Lower lobe of right lung (tissue), 2 donors: Measurements from ENCODE around the gene ZNF57. TPM values are rescaled to one million over a fixed set of nuclear protein-coding genes. Genes with fewer than 3 reads are reported as not detected.

Source experiments
- ATAC-seq, 2 donors: fragments of 200-7000 bp; cut with Tn5 transposase; one replicate each; pipeline ENCODE4 v1.9.1; 2020 to 2022; ENCODE audit warnings: mild to moderate bottlenecking in 2 of 2, moderate library complexity in 2 of 2
- DNase-seq: peaks from one replicate; pipeline ENCODE4 v3.0.0-alpha.2; 2020
- H3K27ac ChIP-seq: fragments of 200-600 bp; one replicate; pipeline ENCODE4 v1.8.0; 2022
- H3K27me3 ChIP-seq: fragments of 200-600 bp; one replicate; pipeline ENCODE4 v1.8.0; 2022; ENCODE audit warnings: low read depth
- H3K36me3 ChIP-seq: fragments of 200-600 bp; one replicate; pipeline ENCODE4 v1.8.0; 2022; ENCODE audit warnings: mild to moderate bottlenecking
- H3K4me1 ChIP-seq: fragments of 200-600 bp; one replicate; pipeline ENCODE4 v1.8.0; 2022
- H3K4me3 ChIP-seq: fragments of 200-600 bp; one replicate; pipeline ENCODE4 v1.8.0; 2022; ENCODE audit warnings: mild to moderate bottlenecking
- H3K9me3 ChIP-seq: fragments of 200-600 bp; one replicate; pipeline ENCODE4 v1.8.0; 2022
- CTCF ChIP-seq: fragments of 200-600 bp; IDR thresholded peaks from one replicate; pipeline ENCODE4 v1.8.0; 2022; ENCODE audit warnings: antibody characterized with exemption, mild to moderate bottlenecking
- intact Hi-C: fragments of 100-400 bp; cut with DNase I; formaldehyde crosslinking; loops from one replicate; pipeline ENCODE4 v1.11.0; 2022
- total RNA-seq: library from RNA; stranded (reverse); fragmentation: NEBNext Ultra II Directional; extraction: Animal tissue kit (Norgen Biotek cat#: 25700); gene quantifications from one replicate; pipeline ENCODE4 v1.2.1, GENCODE V29; 2021
- donor health status: DM: no; HTN: yes; CAD: no; lungs with severe emphysema.

The ZNF57 gene
- total RNA-seq, 1 donor from 2014 or later = 5.1 TPM

- no peak for ATAC-seq
- intact Hi-C loops = no loop called here
- H3K4me3 ChIP-seq = no peak overlapping the region
- H3K36me3 ChIP-seq = no peaks in the 10 kb centered on the region
- no peaks in the 10 kb centered on the region for H3K9me3 ChIP-seq
- no peak for TF ChIP-seq CTCF
- H3K27ac ChIP-seq = no peak overlapping the region
- H3K27me3 ChIP-seq = no peaks in the 10 kb centered on the region
- DNase-seq = no peak
- peaks cover 6% of the 10 kb centered on the region for H3K4me1 ChIP-seq
These were observed 5.3 kb downstream of the ZNF57 start for GRCh38 chr19:2905918-2906519.

- Histone ChIP-seq H3K9me3 (no peaks in the 10 kb centered on the region), H3K36me3 (no peaks in the 10 kb centered on the region), H3K27ac (no peak overlapping the region), H3K4me1 (peaks cover under 1% of the 10 kb centered on the region), H3K4me3 (no peak overlapping the region), H3K27me3 (no peaks in the 10 kb centered on the region)
- ATAC-seq = no peak
- intact Hi-C loops = no loop called here
- no peak for DNase-seq
- TF ChIP-seq CTCF = no peak
These were observed 6.0 kb downstream of the ZNF57 start for GRCh38 chr19:2906631-2907195.

GRCh38 chr19:2912306-2912705, 11.6 kb downstream of the ZNF57 start:
- H3K4me1 ChIP-seq = no peaks in the 10 kb centered on the region
- H3K27me3 ChIP-seq = no peaks in the 10 kb centered on the region
- DNase-seq (no peak), ATAC-seq (no peak)
- intact Hi-C loops = no loop called here
- no peak for TF ChIP-seq CTCF
- H3K9me3 ChIP-seq = peaks cover 5% of the 10 kb centered on the region
- no peak overlapping the region for H3K4me3 ChIP-seq
- no peak overlapping the region for H3K27ac ChIP-seq
- H3K36me3 ChIP-seq = peaks cover 28% of the 10 kb centered on the region

- no peak for ATAC-seq
- no peak for TF ChIP-seq CTCF
- Histone ChIP-seq H3K27ac (no peak overlapping the region), H3K27me3 (no peaks in the 10 kb centered on the region), H3K4me1 (no peaks in the 10 kb centered on the region), H3K9me3 (peaks cover 15% of the 10 kb centered on the region), H3K36me3 (peaks cover 39% of the 10 kb centered on the region), H3K4me3 (no peak overlapping the region)
- intact Hi-C loops = no loop called here
- no peak for DNase-seq
These were observed 16.8 kb downstream of the ZNF57 start for GRCh38 chr19:2917275-2918184.

GRCh38 chr19:2922987-2923386, 22.3 kb downstream of the ZNF57 start:
- H3K9me3 ChIP-seq = peaks cover 4% of the 10 kb centered on the region
- H3K4me3 ChIP-seq = no peak overlapping the region
- DNase-seq = no peak
- H3K4me1 ChIP-seq = peaks cover 6% of the 10 kb centered on the region
- peaks cover 3% of the 10 kb centered on the region for H3K36me3 ChIP-seq
- ATAC-seq = peak; percentile 61 to 87
- no peaks in the 10 kb centered on the region for H3K27me3 ChIP-seq
- no peak for TF ChIP-seq CTCF
- intact Hi-C loops = no loop called here
- H3K27ac ChIP-seq = no peak overlapping the region
